RCC 7860 (cell line): ENCODE results near the gene MGAT1.
A peak's percentile ranks its signal among the peaks of the same experiment; 100 is the strongest.
"Not testable (repeated sequence)": the region's sequence is repeated elsewhere in the genome, so short reads cannot be mapped to it uniquely, and the experiment has no call there.

Source experiments
- DNase-seq: peaks from one replicate; pipeline ENCODE4 v3.0.0-alpha.2; 2015; ENCODE audit warnings: low spot score
- FAIRE-seq: peaks from 2 replicates; lab custom pipeline; 2012; peaks lifted over from hg19 to GRCh38; lab: Jason Lieb, UNC

MGAT1 gene

GRCh38 chr5:180786531-180787398 lies 15.8 kb downstream of the MGAT1 start:
- FAIRE-seq: no peak
- no peak for DNase-seq

GRCh38 chr5:180785794-180786221 lies 16.8 kb downstream of the MGAT1 start:
- DNase-seq (no peak), FAIRE-seq (no peak)

GRCh38 chr5:180785121-180785781 lies 17.4 kb downstream of the MGAT1 start:
- FAIRE-seq: no peak

GRCh38 chr5:180784497-180785097 lies 18.0 kb downstream of the MGAT1 start:
- FAIRE-seq: peak; percentile 54

More at GRCh38 chr5:180785121-180785781, 17.4 kb downstream of the MGAT1 start:
- DNase-seq: no peak

GRCh38 chr5:180783340-180784052 lies 19.1 kb downstream of the MGAT1 start:
- FAIRE-seq (no peak), DNase-seq (no peak)

More at GRCh38 chr5:180784497-180785097, 18.0 kb downstream of the MGAT1 start:
- peak; percentile 56 for DNase-seq

GRCh38 chr5:180782748-180783147 lies 19.9 kb downstream of the MGAT1 start:
- DNase-seq: no peak

GRCh38 chr5:180781900-180782326 lies 20.7 kb downstream of the MGAT1 start:
- DNase-seq, FAIRE-seq: not testable (repeated sequence)

More at GRCh38 chr5:180782748-180783147, 19.9 kb downstream of the MGAT1 start:
- no peak for FAIRE-seq

GRCh38 chr5:180779985-180780610 lies 22.5 kb downstream of the MGAT1 start:
- FAIRE-seq: no peak
- DNase-seq: no peak

GRCh38 chr5:180777475-180777874 lies 25.1 kb downstream of the MGAT1 start:
- FAIRE-seq (no peak), DNase-seq (no peak)

- DNase-seq (no peak), FAIRE-seq (peak; percentile 81)
These were observed 26.2 kb downstream of the MGAT1 start for GRCh38 chr5:180776376-180776775.

- FAIRE-seq: no peak
- no peak for DNase-seq
These were observed 27.0 kb downstream of the MGAT1 start for GRCh38 chr5:180775624-180776023.

- DNase-seq (no peak), FAIRE-seq (no peak)
These were observed 30.8 kb downstream of the MGAT1 start for GRCh38 chr5:180771839-180772238.

GRCh38 chr5:180769821-180770220 lies 32.8 kb downstream of the MGAT1 start:
- FAIRE-seq (no peak), DNase-seq (no peak)

GRCh38 chr5:180755601-180756000 lies 47.0 kb downstream of the MGAT1 start:
- no peak for DNase-seq
- FAIRE-seq: no peak

- DNase-seq (no peak), FAIRE-seq (no peak)
These were observed 58.4 kb downstream of the MGAT1 start for GRCh38 chr5:180744253-180744652.

- no peak for DNase-seq
These were observed 59.9 kb downstream of the MGAT1 start for GRCh38 chr5:180742727-180743126.

GRCh38 chr5:180740953-180741352 lies 61.7 kb downstream of the MGAT1 start:
- FAIRE-seq, DNase-seq: not testable (repeated sequence)

More at GRCh38 chr5:180742727-180743126, 59.9 kb downstream of the MGAT1 start:
- no peak for FAIRE-seq

GRCh38 chr5:180739958-180740357 lies 62.6 kb downstream of the MGAT1 start, which contains the start of gene OR2Y1:
TSS of gene OR2Y1 (minus strand) at chr5:180740058. CDS start at chr5:180740058, 0 bp downstream.
- DNase-seq (no peak), FAIRE-seq (no peak)

- FAIRE-seq (no peak), DNase-seq (no peak)
These were observed 63.3 kb downstream of the MGAT1 start for GRCh38 chr5:180739271-180739670.

- DNase-seq: no peak
- no peak for FAIRE-seq
These were observed 66.1 kb downstream of the MGAT1 start for GRCh38 chr5:180736536-180736935.
